Measurements from ENCODE around the gene EHD1.

EHD1 gene

GRCh38 chr11:64866173-64866491 is 12.3 kb downstream of the EHD1 start:
- H3K4me2 ChIP-seq (ENCODE audit: low read depth, low read length, poor library complexity, severe bottlenecking), result no peak overlapping the region
- peaks cover 61% of the 10 kb centered on the region for H3K4me1 ChIP-seq (ENCODE audit: insufficient read depth, low read length, poor library complexity, severe bottlenecking)
- H3F3A ChIP-seq (ENCODE audit: low read depth), result peaks cover 4% of the 10 kb centered on the region
- no peak overlapping the region for H3K9ac ChIP-seq (ENCODE audit: low read depth, low read length, poor library complexity, severe bottlenecking)
- H4K20me1 ChIP-seq (ENCODE audit: insufficient read depth, low read length, poor library complexity, severe bottlenecking), result no peaks in the 10 kb centered on the region
- no peak for TF ChIP-seq CTCF (conservative IDR thresholded peaks at IDR 0.05; ENCODE audit: low read length)
- TF ChIP-seq EZH2phosphoT487 (IDR thresholded peaks at IDR 0.05; ENCODE audit: borderline replicate concordance), result no peak
- H3K79me2 ChIP-seq (ENCODE audit: insufficient read depth, low read length), result peaks cover 90% of the 10 kb centered on the region
- H3K4me3 ChIP-seq (ENCODE audit: low read length, poor library complexity, severe bottlenecking), result no peak overlapping the region
- H3K36me3 ChIP-seq (ENCODE audit: insufficient read depth, low read length), result peaks cover 2% of the 10 kb centered on the region; the same call in 1 of the 2 replicates
- H3K9me3 ChIP-seq (ENCODE audit: insufficient read depth, low read depth, low read length), result no peaks in the 10 kb centered on the region
- H2AFZ ChIP-seq (ENCODE audit: low read length), result no peak overlapping the region
- H3K9me2 ChIP-seq (replicated peaks; ENCODE audit: low read depth, low read length), result no peaks in the 10 kb centered on the region
- no peaks in the 10 kb centered on the region for H3K27me3 ChIP-seq (ENCODE audit: insufficient read depth, low read length, poor library complexity, severe bottlenecking)

GRCh38 chr11:64865286-64866172 is 12.9 kb downstream of the EHD1 start:
- H3K27me3 ChIP-seq (ENCODE audit: insufficient read depth, low read length, poor library complexity, severe bottlenecking), result no peaks in the 10 kb centered on the region
- H3K4me2 ChIP-seq (ENCODE audit: low read depth, low read length, poor library complexity, severe bottlenecking), result no peak overlapping the region
- H3K9me2 ChIP-seq (replicated peaks; ENCODE audit: low read depth, low read length), result no peaks in the 10 kb centered on the region
- peak overlapping the region; percentile 52 for H3K9ac ChIP-seq (ENCODE audit: low read depth, low read length, poor library complexity, severe bottlenecking)
- peaks cover 2% of the 10 kb centered on the region; the same call in 1 of the 2 replicates for H3K36me3 ChIP-seq (ENCODE audit: insufficient read depth, low read length)
- TF ChIP-seq EZH2phosphoT487 (IDR thresholded peaks at IDR 0.05; ENCODE audit: borderline replicate concordance) (no peak), CTCF (conservative IDR thresholded peaks at IDR 0.05; ENCODE audit: low read length) (no peak)
- peaks cover 58% of the 10 kb centered on the region for H3K4me1 ChIP-seq (ENCODE audit: insufficient read depth, low read length, poor library complexity, severe bottlenecking)
- no peak overlapping the region for H2AFZ ChIP-seq (ENCODE audit: low read length)
- H3K79me2 ChIP-seq (ENCODE audit: insufficient read depth, low read length), result peaks cover 87% of the 10 kb centered on the region
- no peak overlapping the region for H3K4me3 ChIP-seq (ENCODE audit: low read length, poor library complexity, severe bottlenecking)
- H3K9me3 ChIP-seq (ENCODE audit: insufficient read depth, low read depth, low read length), result no peaks in the 10 kb centered on the region
- H4K20me1 ChIP-seq (ENCODE audit: insufficient read depth, low read length, poor library complexity, severe bottlenecking), result no peaks in the 10 kb centered on the region
- H3F3A ChIP-seq (ENCODE audit: low read depth), result peaks cover 4% of the 10 kb centered on the region

GRCh38 chr11:64864473-64865285 is 13.7 kb downstream of the EHD1 start:
- TF ChIP-seq CTCF (conservative IDR thresholded peaks at IDR 0.05; ENCODE audit: low read length), result no peak
- no peak for TF ChIP-seq EZH2phosphoT487 (IDR thresholded peaks at IDR 0.05; ENCODE audit: borderline replicate concordance)
- H2AFZ ChIP-seq (ENCODE audit: low read length), result no peak overlapping the region
- H3K9me2 ChIP-seq (replicated peaks; ENCODE audit: low read depth, low read length), result no peaks in the 10 kb centered on the region
- peak overlapping the region; percentile 52 for H3K9ac ChIP-seq (ENCODE audit: low read depth, low read length, poor library complexity, severe bottlenecking)
- H3K9me3 ChIP-seq (ENCODE audit: insufficient read depth, low read depth, low read length), result no peaks in the 10 kb centered on the region
- no peak overlapping the region for H3K4me3 ChIP-seq (ENCODE audit: low read length, poor library complexity, severe bottlenecking)
- H4K20me1 ChIP-seq (ENCODE audit: insufficient read depth, low read length, poor library complexity, severe bottlenecking), result no peaks in the 10 kb centered on the region
- H3K27me3 ChIP-seq (ENCODE audit: insufficient read depth, low read length, poor library complexity, severe bottlenecking), result no peaks in the 10 kb centered on the region
- peak overlapping the region; percentile 25 for H3K4me2 ChIP-seq (ENCODE audit: low read depth, low read length, poor library complexity, severe bottlenecking)
- H3F3A ChIP-seq (ENCODE audit: low read depth), result peaks cover 12% of the 10 kb centered on the region
- peaks cover 78% of the 10 kb centered on the region for H3K79me2 ChIP-seq (ENCODE audit: insufficient read depth, low read length)
- peaks cover 58% of the 10 kb centered on the region for H3K4me1 ChIP-seq (ENCODE audit: insufficient read depth, low read length, poor library complexity, severe bottlenecking)
- peaks cover 2% of the 10 kb centered on the region; the same call in 1 of the 2 replicates for H3K36me3 ChIP-seq (ENCODE audit: insufficient read depth, low read length)
